HG03025 (cell line): ENCODE measurements around the gene LRRC31.

Experiments
- ATAC-seq: cut with Tn5 transposase; IDR thresholded peaks from one replicate; pipeline ENCODE4 v1.9.1; 2021; ENCODE audit warnings: mild to moderate bottlenecking, moderate library complexity; ENCODE audit not compliant: unreplicated experiment, low FRiP score

LRRC31 gene

DNA sequence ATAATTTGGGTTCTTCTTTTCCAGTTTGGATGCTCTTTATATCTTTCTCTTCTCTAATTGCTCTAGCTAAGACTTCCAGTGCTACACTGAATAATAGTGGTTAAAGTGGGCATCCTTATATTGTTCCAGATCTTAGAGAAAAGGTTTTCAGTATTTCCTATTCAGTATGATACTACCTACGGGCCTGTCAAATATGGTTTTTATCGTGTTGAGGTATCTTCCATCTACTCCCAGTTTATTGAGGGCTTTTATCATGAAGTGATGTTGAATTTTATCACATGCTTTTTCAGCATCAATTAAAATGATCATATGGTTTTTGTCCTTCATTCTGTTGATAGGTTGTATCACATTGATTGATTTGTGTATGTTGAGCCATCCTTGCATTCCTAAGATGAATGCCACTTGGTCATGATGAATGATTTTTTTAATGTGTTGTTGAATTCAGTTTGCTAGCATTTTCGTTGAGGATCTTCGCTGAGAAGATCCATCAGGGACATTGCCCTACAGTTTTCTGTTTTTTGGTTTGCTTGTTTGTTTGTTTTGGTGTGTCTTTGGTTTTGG lies 54.1 kb downstream of the LRRC31 start:
- ATAC-seq, result no peak

DNA sequence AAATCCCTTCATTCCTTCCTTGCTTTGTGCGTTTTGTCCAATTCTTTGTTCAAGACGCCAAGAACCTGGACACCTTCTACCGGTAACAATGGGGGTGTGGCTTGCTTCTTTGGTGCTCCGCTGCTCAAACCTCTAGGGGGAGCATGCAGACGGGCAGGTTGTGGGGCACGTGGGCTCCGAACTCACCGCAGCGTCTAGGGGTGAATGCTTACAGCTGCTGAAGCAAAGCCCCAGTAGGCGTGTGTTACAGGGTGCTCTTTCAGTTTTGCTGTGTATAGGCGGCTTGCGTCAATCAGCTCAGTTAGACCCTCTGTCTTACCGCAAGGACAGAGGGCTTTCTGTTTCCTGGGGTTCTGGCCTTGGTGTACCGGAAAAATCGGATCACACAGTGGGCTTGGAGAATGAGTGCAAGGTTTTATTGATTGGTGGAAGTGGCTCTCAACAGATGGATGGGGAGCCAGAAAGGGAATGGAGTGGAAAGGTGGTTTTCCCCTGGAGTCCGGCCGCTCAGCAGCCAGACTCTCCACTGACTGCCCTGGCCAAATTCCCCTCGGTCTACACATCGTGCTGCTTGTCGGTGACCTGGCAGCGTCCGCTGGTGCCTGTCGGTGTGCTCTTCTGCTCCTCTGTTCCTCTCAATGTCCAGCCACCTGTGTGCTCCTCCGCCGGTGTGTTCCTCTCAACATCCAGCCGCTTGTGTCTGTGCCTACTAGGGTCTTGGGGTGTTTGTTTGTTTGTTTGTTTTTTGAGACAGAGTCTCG lies 55.8 kb downstream of the LRRC31 start:
- ATAC-seq, result peak; percentile 87

DNA sequence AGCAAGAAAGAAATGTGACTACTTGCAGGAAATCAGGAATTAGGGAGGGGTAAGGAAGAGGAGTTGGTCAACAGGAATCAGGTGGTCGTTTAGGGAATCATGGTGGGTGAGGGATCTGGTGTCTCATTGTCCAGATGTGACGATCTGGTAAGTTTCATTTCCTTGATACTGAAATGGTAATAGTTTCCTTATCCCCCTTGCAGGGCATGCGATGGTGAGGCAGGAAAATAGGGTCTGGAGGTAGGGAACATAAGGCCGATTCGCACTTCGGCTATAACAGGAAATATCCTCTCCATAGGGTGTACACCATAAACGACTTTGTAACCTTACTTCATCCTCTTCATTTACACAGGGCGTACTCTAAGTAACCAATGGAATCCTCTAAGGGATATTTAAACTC lies 56.5 kb downstream of the LRRC31 start:
- no peak for ATAC-seq

DNA sequence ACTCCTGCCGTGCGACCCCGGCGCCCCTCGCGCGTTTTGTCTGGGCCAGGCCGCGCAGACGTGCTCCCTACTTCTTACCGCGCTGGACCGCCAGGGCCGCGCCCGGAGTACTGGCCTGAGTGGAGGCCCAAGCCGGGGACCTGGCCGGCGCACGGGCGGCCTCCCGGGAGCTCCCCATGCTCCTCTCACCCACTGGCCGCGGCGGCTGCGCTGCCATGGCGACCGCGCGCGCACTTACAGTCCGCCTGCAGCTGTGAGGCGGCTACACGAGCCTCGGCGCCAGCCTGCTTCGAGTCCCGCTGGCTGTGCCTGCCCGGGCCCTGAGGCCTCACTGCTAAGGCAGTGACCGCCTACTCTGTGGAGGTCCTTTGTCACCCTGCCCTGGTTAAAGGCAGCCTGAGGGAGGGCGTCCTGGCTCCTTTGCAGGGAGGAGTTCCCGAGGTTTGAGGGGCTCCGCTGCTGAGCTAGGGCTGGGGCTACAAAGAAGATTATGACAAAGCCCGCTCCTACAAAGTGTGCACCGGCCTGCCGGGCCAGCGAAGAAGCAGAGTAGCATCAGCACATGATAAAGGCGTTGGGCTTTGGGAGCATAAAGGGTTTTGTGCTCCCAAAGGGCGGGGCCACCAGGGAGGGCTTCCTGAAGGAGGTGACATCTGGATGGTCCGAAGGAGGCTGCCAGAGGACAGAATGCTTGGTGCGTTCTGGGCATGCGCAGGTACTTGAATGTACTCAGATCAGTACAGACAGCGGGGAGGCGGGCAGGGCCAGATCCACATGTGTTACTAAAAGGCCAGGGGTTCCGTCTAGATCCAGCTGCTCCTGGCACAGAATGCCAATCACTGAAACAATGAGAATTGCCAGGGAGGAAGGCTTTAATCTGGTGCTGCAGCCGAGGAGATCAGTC lies 57.2 kb downstream of the LRRC31 start, which contains the start of the genes LRRC34 and LRRIQ4:
Gene LRRC34 (minus strand): TSS at position 573 of the 904 bp plus-strand sequence. CDS start 356 bp downstream, at position 217.
Gene LRRIQ4 (plus strand): TSS at position 539 of the 904 bp plus-strand sequence. CDS start 9,052 bp downstream, outside the sequence.
- peak; percentile 61 for ATAC-seq

DNA sequence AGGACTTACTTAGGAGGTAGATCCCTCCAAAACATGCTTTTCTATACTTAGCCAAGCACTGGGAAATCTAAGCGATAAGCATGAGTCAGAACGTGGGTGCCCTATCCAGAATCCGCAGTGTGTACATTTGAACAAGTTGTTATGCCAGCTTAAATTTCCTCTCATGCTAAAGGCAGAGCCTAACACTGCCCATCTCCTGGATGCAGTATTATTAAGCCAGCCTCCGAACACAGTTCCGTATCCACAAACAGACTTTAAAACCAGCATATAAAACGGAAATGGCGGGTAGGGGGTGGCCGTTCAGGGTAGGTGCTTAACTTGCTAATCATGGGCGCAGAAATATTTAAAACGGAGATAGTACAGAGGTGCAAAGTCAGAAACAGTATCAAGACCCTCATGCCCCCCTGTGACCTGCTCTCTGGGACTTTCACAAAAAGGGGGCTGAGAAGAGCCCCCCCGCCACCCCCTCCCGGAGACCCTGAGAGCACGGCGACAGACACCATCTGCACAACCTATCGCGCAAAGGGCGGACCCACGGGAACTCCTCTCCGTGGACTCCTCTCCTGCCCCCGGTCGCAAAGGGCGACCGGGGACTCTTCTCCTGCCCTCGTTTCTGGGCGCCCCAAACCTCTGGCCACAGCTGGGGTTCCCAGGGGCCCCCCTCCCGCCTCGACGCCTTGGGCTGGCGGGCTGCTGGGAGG lies 58.0 kb downstream of the LRRC31 start:
- ATAC-seq, result peak; percentile 6

DNA sequence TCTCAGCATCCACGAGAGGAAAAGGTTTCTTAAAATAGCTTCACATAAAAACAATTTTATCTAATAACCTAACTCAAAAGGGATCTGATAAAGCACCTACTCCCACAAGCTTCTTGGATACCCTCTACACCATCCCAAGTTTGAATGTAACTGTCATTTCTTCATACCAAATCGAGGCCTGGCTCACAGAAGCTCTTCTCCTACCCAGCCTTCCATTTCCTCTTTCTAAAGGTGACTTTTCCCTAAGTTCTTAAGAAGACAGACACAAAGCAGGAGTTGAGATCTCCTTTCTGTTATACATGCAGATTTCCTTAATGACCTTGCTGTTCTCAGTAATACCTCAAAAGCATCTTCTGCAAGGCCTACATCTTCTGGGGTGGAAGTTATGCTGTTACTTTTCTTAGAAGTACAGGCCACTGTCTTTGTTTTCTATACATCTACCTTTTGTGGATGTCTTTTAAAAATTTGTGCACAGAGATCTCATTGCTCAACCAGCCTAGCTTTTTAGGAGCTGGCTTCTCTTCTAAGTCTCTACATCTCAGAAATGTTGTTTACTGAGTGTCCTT lies 60.4 kb downstream of the LRRC31 start:
- ATAC-seq, result no peak

DNA sequence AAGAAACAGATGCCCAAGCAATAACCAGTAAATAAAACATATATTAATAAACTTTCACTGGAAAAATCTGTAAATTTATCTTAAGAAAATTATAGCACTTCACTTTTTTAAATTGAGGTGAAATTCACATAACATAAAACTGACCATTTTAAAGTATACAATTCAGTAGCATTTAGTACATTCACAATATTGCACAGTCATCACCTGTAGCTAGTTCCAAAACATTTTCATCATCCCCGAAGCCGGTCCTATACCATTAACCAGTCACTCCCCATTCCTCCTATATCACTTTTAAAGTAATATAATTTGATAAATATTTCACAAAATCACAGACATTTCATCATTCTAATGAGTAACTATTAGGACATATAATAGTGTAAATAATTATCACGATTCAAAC lies 65.1 kb downstream of the LRRC31 start:
- ATAC-seq, result no peak

DNA sequence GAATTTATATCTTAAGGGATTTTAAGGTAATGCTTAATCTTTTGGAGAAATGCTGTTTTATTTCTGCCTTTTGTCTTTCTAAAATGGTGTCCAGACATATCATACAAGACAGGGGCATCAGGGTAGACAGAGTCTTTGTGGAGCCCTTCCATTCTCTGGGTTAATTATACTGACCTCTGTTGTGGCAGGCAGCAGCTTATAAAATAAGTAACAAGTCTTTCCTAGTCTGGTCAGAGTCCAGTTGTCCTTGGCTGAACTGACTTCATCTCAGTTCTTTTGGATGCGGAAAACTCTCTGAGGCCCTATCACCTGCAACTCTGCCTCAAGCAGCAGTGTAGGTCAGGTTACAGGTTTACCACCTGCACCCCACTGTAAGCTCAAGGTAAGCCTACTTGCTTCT lies 77.4 kb downstream of the LRRC31 start:
- no peak for ATAC-seq

DNA sequence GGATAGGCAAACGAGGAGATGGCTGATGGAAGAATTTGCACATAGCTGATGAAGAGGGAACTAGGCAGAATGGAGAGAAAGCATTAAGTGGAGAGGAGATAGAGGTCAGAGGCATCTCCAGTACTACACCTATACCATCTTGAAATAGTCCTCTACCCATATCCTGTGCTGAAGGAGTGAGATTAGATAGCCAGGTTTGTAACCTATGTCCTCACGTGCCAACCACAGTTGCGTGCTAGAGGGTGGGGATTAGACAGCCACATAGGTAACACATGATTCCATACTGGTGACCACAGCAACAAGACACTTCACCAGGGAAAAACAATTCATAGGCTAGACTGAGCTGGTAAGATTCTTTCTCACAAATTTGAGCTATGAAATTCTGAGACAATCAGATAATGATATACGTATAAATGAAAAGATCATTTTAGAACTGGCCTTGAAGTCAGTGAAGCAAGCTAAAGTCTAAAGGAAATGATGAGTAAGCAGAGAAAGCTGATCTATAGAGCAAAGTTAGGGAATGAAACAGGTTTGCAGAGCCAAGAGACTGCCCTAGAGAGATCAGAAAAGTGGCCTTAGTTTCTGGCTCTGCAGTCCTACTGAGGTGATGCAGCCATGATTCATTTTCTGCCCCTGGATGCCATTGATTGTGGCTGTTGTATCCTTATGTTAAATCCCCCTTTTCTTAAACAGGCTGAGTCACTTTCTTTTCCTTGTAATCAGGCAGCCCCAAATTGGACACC lies 78.9 kb downstream of the LRRC31 start:
- ATAC-seq, result no peak

DNA sequence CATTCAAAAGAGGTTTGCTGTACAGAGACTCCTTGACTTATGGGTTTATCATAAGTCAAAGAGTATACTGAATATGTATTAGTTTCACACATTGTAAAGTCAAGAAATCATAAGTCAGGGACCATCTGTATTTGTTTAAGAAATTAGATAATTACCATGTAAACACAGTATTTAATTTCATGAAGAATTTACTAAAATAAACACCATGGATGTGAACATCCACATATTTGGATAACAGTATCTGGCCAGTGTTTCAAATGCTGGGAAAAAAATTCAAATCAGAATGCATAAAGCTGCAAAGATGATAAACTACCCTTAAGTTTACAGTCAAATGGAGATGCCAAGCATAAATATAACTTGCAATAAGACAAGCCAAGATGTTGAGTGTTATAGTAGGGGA lies 79.5 kb downstream of the LRRC31 start:
- ATAC-seq, result no peak
